Endothelial cell of umbilical vein (primary cell): ENCODE measurements around the gene NAA10. TPM values are rescaled to one million over a fixed set of nuclear protein-coding genes. Genes with fewer than 3 reads are reported as not detected.

ENCODE experiments used
- BruUV-seq: library from RNA; stranded (reverse); fragments of 400-500 nt; replicated peaks from 2 replicates; lab custom pipeline; 2021; lab: Mats Ljungman, UMichigan
- CTCF ChIA-PET: fragments of 300-600, 350-600 bp; sonication (Branson Sonifier 250); formaldehyde crosslinking; loops from one replicate; lab custom pipeline; 2021; ENCODE audit warnings: antibody characterized with exemption, inconsistent platforms; lab: Charles Lee
- POLR2A ChIA-PET: fragments of 300-600, 350-600 bp; sonication (Branson Sonifier 250); formaldehyde crosslinking; loops from one replicate; lab custom pipeline; 2021; ENCODE audit warnings: antibody characterized with exemption, inconsistent platforms; lab: Charles Lee
- DNase-seq: peaks from one replicate; pipeline ENCODE4 v3.0.0-alpha.2; 2011; ENCODE audit warnings: low read depth, low spot score
- FAIRE-seq: peaks from 2 replicates; lab custom pipeline; 2011; peaks lifted over from hg19 to GRCh38; lab: Jason Lieb, UNC
- H2AFZ ChIP-seq: 2 replicates; pipeline ENCODE4 v1.6.0; 2012; ENCODE audit warnings: low read depth, low read length, control low read depth, inconsistent platforms
- H3K27ac ChIP-seq: 2 replicates; pipeline ENCODE4 v1.5.1; 2011; ENCODE audit warnings: low read depth, mild to moderate bottlenecking, control low read depth, low read length, moderate library complexity; ENCODE audit not compliant: insufficient read depth
- H3K27me3 ChIP-seq, 2 experiments: 2 replicates each; pipeline versions ENCODE4 v1.6.0 to v1.6.1; 2011; ENCODE audit warnings: low read length in 2 of 2, mixed read lengths in 1 of 2; ENCODE audit not compliant: control insufficient read depth in 2 of 2, insufficient read depth in 2 of 2
- H3K36me3 ChIP-seq, 2 experiments: 2 replicates in 1 of 2; 3 replicates in 1 of 2; pipeline ENCODE4 v1.5.1; 2011; ENCODE audit warnings: low read length in 2 of 2, mild to moderate bottlenecking in 1 of 2, moderate library complexity in 1 of 2; ENCODE audit not compliant: control insufficient read depth in 2 of 2, insufficient read depth in 2 of 2; ENCODE audit errors: extremely low read depth in 1 of 2
- H3K4me1 ChIP-seq: 3 replicates; pipeline ENCODE4 v1.5.1; 2011; ENCODE audit warnings: mild to moderate bottlenecking, low read length; ENCODE audit not compliant: control insufficient read depth, insufficient read depth; ENCODE audit errors: extremely low read depth
- H3K4me2 ChIP-seq: 2 replicates; pipeline ENCODE4 v1.6.1; 2011; ENCODE audit warnings: low read length, control low read depth, mixed read lengths; ENCODE audit not compliant: insufficient read depth
- H3K4me3 ChIP-seq, 3 experiments: fragments of 200-600 bp in 1 of 3; sonication (generic), shearing (Covaris generic) in 1 of 3; replicated peaks in 1 of 3; 2 replicates each; pipeline ENCODE4 v1.5.1; 2011 to 2016; ENCODE audit warnings: control low read depth in 3 of 3, low read length in 3 of 3, mild to moderate bottlenecking in 2 of 3, inconsistent platforms in 1 of 3, low read depth in 1 of 3, moderate library complexity in 1 of 3; ENCODE audit not compliant: insufficient read depth in 1 of 3
- H3K79me2 ChIP-seq: 2 replicates; pipeline ENCODE4 v1.6.0; 2012; ENCODE audit warnings: low read length, inconsistent platforms; ENCODE audit not compliant: control insufficient read depth, insufficient read depth
- H3K9ac ChIP-seq: replicated peaks from 2 replicates; pipeline ENCODE3; 2011; ENCODE audit warnings: low read length, control low read depth; ENCODE audit not compliant: insufficient read depth; ENCODE audit errors: extremely low read depth
- H3K9me1 ChIP-seq: replicated peaks from 3 replicates; pipeline ENCODE4 v1.6.0; 2011; ENCODE audit warnings: mild to moderate bottlenecking, low read length; ENCODE audit not compliant: control insufficient read depth, insufficient read depth; ENCODE audit errors: extremely low read depth
- H3K9me3 ChIP-seq: replicated peaks from 2 replicates; pipeline ENCODE4 v1.5.1; 2012; ENCODE audit warnings: low read length, inconsistent platforms; ENCODE audit not compliant: control insufficient read depth, insufficient read depth
- H4K20me1 ChIP-seq: replicated peaks from 2 replicates; pipeline ENCODE3; 2011; ENCODE audit warnings: mild to moderate bottlenecking, low read length; ENCODE audit not compliant: control insufficient read depth, insufficient read depth; ENCODE audit errors: extremely low read depth
- CTCF ChIP-seq, 2 donors: IDR thresholded peaks; 1 replicate in 1 of 2; 2 replicates in 1 of 2; pipeline ENCODE4 v1.5.1; 2011; ENCODE audit warnings: low read length in 2 of 2, mild to moderate bottlenecking in 2 of 2, moderate library complexity in 2 of 2, control low read depth in 1 of 2, inconsistent platforms in 1 of 2, low read depth in 1 of 2; ENCODE audit not compliant: insufficient read depth in 1 of 2; ENCODE audit errors: extremely low read depth in 1 of 2
- EZH2 ChIP-seq: IDR thresholded peaks from 2 replicates; pipeline ENCODE4 v1.6.1; 2012; ENCODE audit warnings: borderline replicate concordance, low read depth, mild to moderate bottlenecking, moderate library complexity, low read length, inconsistent platforms; ENCODE audit not compliant: severe bottlenecking
- FOS ChIP-seq: IDR thresholded peaks from 2 replicates; pipeline ENCODE4 v1.6.1; 2011; ENCODE audit warnings: mild to moderate bottlenecking, low read length, moderate library complexity, borderline replicate concordance; ENCODE audit not compliant: insufficient read depth
- GATA2 ChIP-seq: IDR thresholded peaks from 2 replicates; pipeline ENCODE4 v1.7.0; 2011; ENCODE audit warnings: low read depth, mild to moderate bottlenecking, moderate library complexity, mixed read lengths, low read length; ENCODE audit not compliant: insufficient read length, insufficient read depth
- JUN ChIP-seq: IDR thresholded peaks from 2 replicates; pipeline ENCODE4 v1.6.1; 2011; ENCODE audit warnings: borderline replicate concordance, low read depth; ENCODE audit not compliant: insufficient read length, insufficient read depth
- MAX ChIP-seq: IDR thresholded peaks from 2 replicates; pipeline ENCODE4 v1.6.1; 2011; ENCODE audit not compliant: insufficient read depth, insufficient read length
- MYC ChIP-seq: IDR thresholded peaks from one replicate; pipeline ENCODE4 v1.6.1; 2011; ENCODE audit warnings: mild to moderate bottlenecking, low read depth, low read length
- POLR2A ChIP-seq: IDR thresholded peaks from 2 replicates; pipeline ENCODE4 v1.6.1; 2012; ENCODE audit warnings: low read depth, mild to moderate bottlenecking, control low read depth, low read length
- POLR2AphosphoS5 ChIP-seq: IDR thresholded peaks from 2 replicates; pipeline ENCODE4 v1.6.1; 2012; ENCODE audit warnings: low read depth, mild to moderate bottlenecking, control low read depth, low read length, moderate library complexity; ENCODE audit not compliant: insufficient read depth
- dilution Hi-C: fragments of 300-500 bp; cut with MboI; formaldehyde crosslinking; loops from one replicate; pipeline ENCODE4 v1.15.0; 2019; ENCODE audit warnings: low sequenced_read_pairs; ENCODE audit not compliant: extremely low pct_ligation_motif_present
- intact Hi-C: fragments of 100-400 bp; cut with micrococcal nuclease; formaldehyde crosslinking; loops from one replicate; pipeline ENCODE4 v1.10.0; 2022
- polyA plus RNA-seq, 4 experiments: library from polyadenylated mRNA; depleted of rRNA in 3 of 4; stranded (reverse) in 3 of 4; unstranded in 1 of 4; fragments of >200 nt; gene quantifications; 2 replicates each; pipeline versions ENCODE4 v1.2.1 to v1.2.3, GENCODE V29; 2011 to 2012; ENCODE audit warnings: missing spikeins in 1 of 4
- total RNA-seq: library from RNA; stranded (reverse); gene quantifications from 2 replicates; pipeline ENCODE4 v1.2.3, GENCODE V29; 2021

The NAA10 gene
- total and polyA plus RNA-seq, 2 donors (not counting 3 experiments of a cell fraction or from before 2014, with no cell fraction given), result 141 to 144 TPM

- Histone ChIP-seq H3K4me1 (peaks cover 37% of the 10 kb centered on the region), H3K9me3 (no peaks in the 10 kb centered on the region), H3K4me2 (no peak overlapping the region), H3K79me2 (peaks cover 30% of the 10 kb centered on the region), H4K20me1 (no peaks in the 10 kb centered on the region), H3K36me3 (peaks cover 0 to 14% of the 10 kb centered on the region in 2 experiments), H3K27me3 (no peaks in the 10 kb centered on the region), H3K9ac (no peak overlapping the region), H3K4me3 (no peak overlapping the region), H3K9me1 (no peaks in the 10 kb centered on the region), H2AFZ (no peak overlapping the region), H3K27ac (peak overlapping the region; percentile 42)
- TF ChIP-seq CTCF (IDR thresholded peaks at IDR 0.05; ENCODE audit: extremely low read depth in 1 of 2, insufficient read depth in 1 of 2, low read depth in 1 of 2, low read length in 2 of 2) (no peak), MAX (no peak), EZH2 (no peak), POLR2AphosphoS5 (no peak), POLR2A (no peak), JUN (no peak), GATA2 (no peak), FOS (no peak), MYC (no peak)
- no TSS peak for BruUV-seq
- DNase-seq (no peak), FAIRE-seq (peak; percentile 66)
- dilution Hi-C loops (no loop called here), intact Hi-C loops (no loop called here)
- ChIA-PET POLR2A (interaction anchor here (0.6 kb wide), 1 partner anchor 163 kb away, joined by 7 read pairs; no protein-coding TSS in a partner anchor), CTCF (interaction anchor here (2.2 to 9.0 kb wide), 2 partner anchors 18 to 19 kb away, joined by 10 to 253 read pairs; partner anchors contain the start of gene RENBP)
These were observed 5.3 kb downstream of the NAA10 start for GRCh38 chrX:153929576-153929975.
